ENCODE results near the gene SPECC1.
"Not testable (repeated sequence)": the region's sequence is repeated elsewhere in the genome, so short reads cannot be mapped to it uniquely, and the experiment has no call there.

SPECC1 gene

GRCh38 chr17:20351405-20351804 lies 342.2 kb downstream of the SPECC1 start:
- not testable (repeated sequence) for DNase-seq

- not testable (repeated sequence) for DNase-seq
Observed at GRCh38 chr17:20352567-20352966, 343.4 kb downstream of the SPECC1 start.

- not testable (repeated sequence) for DNase-seq
Observed at GRCh38 chr17:20363846-20364245, 354.7 kb downstream of the SPECC1 start.

All from NCI-H1092 (cell line).